Measurements from ENCODE around the gene METTL17. TPM values are rescaled to one million over a fixed set of nuclear protein-coding genes. Genes with fewer than 3 reads are reported as not detected.

METTL17 gene
- total RNA-seq: 35.6 and 45.4 TPM in 2 replicates

GRCh38 chr14:20989787-20990600, at the start of gene METTL17:
Gene METTL17, plus strand, starts transcription at chr14:20989980. Its CDS starts 23 bp downstream, at chr14:20990003.

GRCh38 chr14:20954736-20955537, 34.8 kb upstream of the METTL17 start, which contains the start of gene RNASE2:
Gene RNASE2, plus strand, starts transcription at chr14:20955487. Its CDS starts 285 bp downstream, at chr14:20955772.

GRCh38 chr14:20998674-20999366, 9.0 kb downstream of the METTL17 start, which contains the start of gene SLC39A2:
Gene SLC39A2, plus strand, starts transcription at chr14:20999293. Its CDS starts 154 bp downstream, at chr14:20999447.

GRCh38 chr14:21024585-21025370, 35.0 kb downstream of the METTL17 start, which contains the start of gene NDRG2:
Gene NDRG2, minus strand, starts transcription at chr14:21025061. Its CDS starts 1,746 bp downstream, at chr14:21023315.

GRCh38 chr14:21029917-21030316, 40.1 kb downstream of the METTL17 start, which contains the start of gene TPPP2:
Gene TPPP2, plus strand, starts transcription at chr14:21030217. Its CDS starts 365 bp downstream, at chr14:21030582.

GRCh38 chr14:21034707-21035106, 44.9 kb downstream of the METTL17 start, which contains the start of gene RNASE13:
Gene RNASE13, minus strand, starts transcription at chr14:21034807. Its CDS starts 519 bp downstream, at chr14:21034288.

GRCh38 chr14:21041676-21042433, 52.1 kb downstream of the METTL17 start, which contains the start of gene RNASE7:
Gene RNASE7, plus strand, starts transcription at chr14:21042362. Its CDS starts 631 bp downstream, at chr14:21042993.

Small RNAs within 50 kb of the gene (small RNA-seq; reads per million reads assigned to genes)
- gene RN7SL189P: not detected

Other genes with a start within 250 kb of the METTL17 start
- gene EDDM3A, start 244.1 kb upstream of the METTL17 start, total RNA-seq: not detected in 2 replicates
- gene EDDM3B, start 221.6 kb upstream of the METTL17 start, total RNA-seq: not detected in 2 replicates
- not detected in 2 replicates for gene RNASE6, start 208.7 kb upstream of the METTL17 start, total RNA-seq
- not detected in 2 replicates for gene RNASE1, start 187.1 kb upstream of the METTL17 start, total RNA-seq
- not detected in 2 replicates for gene RNASE3, start 98.6 kb upstream of the METTL17 start, total RNA-seq
- not detected in 2 replicates for gene RNASE2, start 34.5 kb upstream of the METTL17 start, total RNA-seq
- gene SLC39A2, start 9.3 kb downstream of the METTL17 start, total RNA-seq: not detected in 2 replicates
- 1.1 TPM in 1 of 2 replicates, not detected in the other for gene NDRG2, start 35.1 kb downstream of the METTL17 start, total RNA-seq
- not detected in 2 replicates for gene TPPP2, start 40.2 kb downstream of the METTL17 start, total RNA-seq
- gene RNASE13, start 44.8 kb downstream of the METTL17 start, total RNA-seq: not detected in 2 replicates
- gene RNASE7, start 52.4 kb downstream of the METTL17 start, total RNA-seq: not detected in 2 replicates
- gene RNASE8, start 67.8 kb downstream of the METTL17 start, total RNA-seq: not detected in 2 replicates
- gene ARHGEF40, start 80.3 kb downstream of the METTL17 start, total RNA-seq: 27.9 and 46.5 TPM in 2 replicates
- 10.8 and 12.9 TPM in 2 replicates for gene ZNF219, start 108.7 kb downstream of the METTL17 start, total RNA-seq
- gene TMEM253, start 111.1 kb downstream of the METTL17 start, total RNA-seq: under 0.01 TPM in 1 of 2 replicates, not detected in the other
- not detected in 2 replicates for gene OR5AU1, start 166.1 kb downstream of the METTL17 start, total RNA-seq

Measured in subcutaneous preadipocyte (primary cell).